Measurements from ENCODE around the gene DMRTC2.

DNA sequence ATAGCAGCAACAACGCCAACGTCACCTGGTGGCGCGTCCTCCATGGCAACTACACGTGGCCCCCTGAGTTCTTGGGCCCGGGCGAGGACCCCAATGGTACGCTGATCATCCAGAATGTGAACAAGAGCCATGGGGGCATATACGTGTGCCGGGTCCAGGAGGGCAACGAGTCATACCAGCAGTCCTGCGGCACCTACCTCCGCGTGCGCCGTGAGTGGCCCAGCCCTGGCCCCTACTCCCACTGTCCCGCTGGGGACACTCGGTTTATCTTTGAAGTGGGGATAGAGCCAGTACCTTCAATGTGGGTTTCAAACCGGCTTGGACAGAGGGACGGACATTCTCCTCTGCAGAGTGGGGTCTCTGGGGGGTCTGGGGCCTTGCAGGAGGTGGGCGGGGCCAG is 34.2 kb downstream of the DMRTC2 start:
- no peak for TF ChIP-seq TEAD4 (CRISPR knock-in tag; IDR thresholded peaks at IDR 0.05)
- TF ChIP-seq, protein P1, sequence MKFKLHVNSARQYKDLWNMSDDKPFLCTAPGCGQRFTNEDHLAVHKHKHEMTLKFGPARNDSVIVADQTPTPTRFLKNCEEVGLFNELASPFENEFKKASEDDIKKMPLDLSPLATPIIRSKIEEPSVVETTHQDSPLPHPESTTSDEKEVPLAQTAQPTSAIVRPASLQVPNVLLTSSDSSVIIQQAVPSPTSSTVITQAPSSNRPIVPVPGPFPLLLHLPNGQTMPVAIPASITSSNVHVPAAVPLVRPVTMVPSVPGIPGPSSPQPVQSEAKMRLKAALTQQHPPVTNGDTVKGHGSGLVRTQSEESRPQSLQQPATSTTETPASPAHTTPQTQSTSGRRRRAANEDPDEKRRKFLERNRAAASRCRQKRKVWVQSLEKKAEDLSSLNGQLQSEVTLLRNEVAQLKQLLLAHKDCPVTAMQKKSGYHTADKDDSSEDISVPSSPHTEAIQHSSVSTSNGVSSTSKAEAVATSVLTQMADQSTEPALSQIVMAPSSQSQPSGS (CRISPR knock-in tag; IDR thresholded peaks at IDR 0.05; ENCODE audit: borderline replicate concordance, low read depth), result no peak
- TF ChIP-seq, protein P2, sequence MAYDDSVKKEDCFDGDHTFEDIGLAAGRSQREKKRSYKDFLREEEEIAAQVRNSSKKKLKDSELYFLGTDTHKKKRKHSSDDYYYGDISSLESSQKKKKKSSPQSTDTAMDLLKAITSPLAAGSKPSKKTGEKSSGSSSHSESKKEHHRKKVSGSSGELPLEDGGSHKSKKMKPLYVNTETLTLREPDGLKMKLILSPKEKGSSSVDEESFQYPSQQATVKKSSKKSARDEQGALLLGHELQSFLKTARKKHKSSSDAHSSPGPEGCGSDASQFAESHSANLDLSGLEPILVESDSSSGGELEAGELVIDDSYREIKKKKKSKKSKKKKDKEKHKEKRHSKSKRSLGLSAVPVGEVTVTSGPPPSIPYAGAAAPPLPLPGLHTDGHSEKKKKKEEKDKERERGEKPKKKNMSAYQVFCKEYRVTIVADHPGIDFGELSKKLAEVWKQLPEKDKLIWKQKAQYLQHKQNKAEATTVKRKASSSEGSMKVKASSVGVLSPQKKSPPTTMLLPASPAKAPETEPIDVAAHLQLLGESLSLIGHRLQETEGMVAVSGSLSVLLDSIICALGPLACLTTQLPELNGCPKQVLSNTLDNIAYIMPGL (CRISPR knock-in tag; IDR thresholded peaks at IDR 0.05), result no peak
- TF ChIP-seq, protein P3, sequence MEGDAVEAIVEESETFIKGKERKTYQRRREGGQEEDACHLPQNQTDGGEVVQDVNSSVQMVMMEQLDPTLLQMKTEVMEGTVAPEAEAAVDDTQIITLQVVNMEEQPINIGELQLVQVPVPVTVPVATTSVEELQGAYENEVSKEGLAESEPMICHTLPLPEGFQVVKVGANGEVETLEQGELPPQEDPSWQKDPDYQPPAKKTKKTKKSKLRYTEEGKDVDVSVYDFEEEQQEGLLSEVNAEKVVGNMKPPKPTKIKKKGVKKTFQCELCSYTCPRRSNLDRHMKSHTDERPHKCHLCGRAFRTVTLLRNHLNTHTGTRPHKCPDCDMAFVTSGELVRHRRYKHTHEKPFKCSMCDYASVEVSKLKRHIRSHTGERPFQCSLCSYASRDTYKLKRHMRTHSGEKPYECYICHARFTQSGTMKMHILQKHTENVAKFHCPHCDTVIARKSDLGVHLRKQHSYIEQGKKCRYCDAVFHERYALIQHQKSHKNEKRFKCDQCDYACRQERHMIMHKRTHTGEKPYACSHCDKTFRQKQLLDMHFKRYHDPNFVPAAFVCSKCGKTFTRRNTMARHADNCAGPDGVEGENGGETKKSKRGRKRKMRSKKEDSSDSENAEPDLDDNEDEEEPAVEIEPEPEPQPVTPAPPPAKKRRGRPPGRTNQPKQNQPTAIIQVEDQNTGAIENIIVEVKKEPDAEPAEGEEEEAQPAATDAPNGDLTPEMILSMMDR (IDR thresholded peaks at IDR 0.05), result no peak
- TF ChIP-seq KAT7 (CRISPR knock-in tag; IDR thresholded peaks at IDR 0.05; ENCODE audit: borderline replicate concordance), result no peak
- TF ChIP-seq, protein P4, sequence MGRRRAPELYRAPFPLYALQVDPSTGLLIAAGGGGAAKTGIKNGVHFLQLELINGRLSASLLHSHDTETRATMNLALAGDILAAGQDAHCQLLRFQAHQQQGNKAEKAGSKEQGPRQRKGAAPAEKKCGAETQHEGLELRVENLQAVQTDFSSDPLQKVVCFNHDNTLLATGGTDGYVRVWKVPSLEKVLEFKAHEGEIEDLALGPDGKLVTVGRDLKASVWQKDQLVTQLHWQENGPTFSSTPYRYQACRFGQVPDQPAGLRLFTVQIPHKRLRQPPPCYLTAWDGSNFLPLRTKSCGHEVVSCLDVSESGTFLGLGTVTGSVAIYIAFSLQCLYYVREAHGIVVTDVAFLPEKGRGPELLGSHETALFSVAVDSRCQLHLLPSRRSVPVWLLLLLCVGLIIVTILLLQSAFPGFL (CRISPR knock-in tag; IDR thresholded peaks at IDR 0.05; ENCODE audit: borderline replicate concordance), result no peak
- TF ChIP-seq ZNF317 (CRISPR knock-in tag; IDR thresholded peaks at IDR 0.05; ENCODE audit: borderline replicate concordance, low read depth), result no peak
- TF ChIP-seq IRF2 (CRISPR knock-in tag; IDR thresholded peaks at IDR 0.05; ENCODE audit: borderline replicate concordance, low read depth), result no peak
- TF ChIP-seq, protein P5, sequence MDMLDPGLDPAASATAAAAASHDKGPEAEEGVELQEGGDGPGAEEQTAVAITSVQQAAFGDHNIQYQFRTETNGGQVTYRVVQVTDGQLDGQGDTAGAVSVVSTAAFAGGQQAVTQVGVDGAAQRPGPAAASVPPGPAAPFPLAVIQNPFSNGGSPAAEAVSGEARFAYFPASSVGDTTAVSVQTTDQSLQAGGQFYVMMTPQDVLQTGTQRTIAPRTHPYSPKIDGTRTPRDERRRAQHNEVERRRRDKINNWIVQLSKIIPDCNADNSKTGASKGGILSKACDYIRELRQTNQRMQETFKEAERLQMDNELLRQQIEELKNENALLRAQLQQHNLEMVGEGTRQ (CRISPR knock-in tag; IDR thresholded peaks at IDR 0.05), result no peak
- no peak for TF ChIP-seq ETV6 (CRISPR knock-in tag; IDR thresholded peaks at IDR 0.05)
- no peak for TF ChIP-seq ZBTB21 (CRISPR knock-in tag; IDR thresholded peaks at IDR 0.05; ENCODE audit: borderline replicate concordance)
